HG03571 (cell line): Measurements from ENCODE around the gene ZNF581.

Experiments used
- ATAC-seq: cut with Tn5 transposase; IDR thresholded peaks from one replicate; pipeline ENCODE4 v1.9.1; 2021; ENCODE audit not compliant: unreplicated experiment

ZNF581 gene, protein sequence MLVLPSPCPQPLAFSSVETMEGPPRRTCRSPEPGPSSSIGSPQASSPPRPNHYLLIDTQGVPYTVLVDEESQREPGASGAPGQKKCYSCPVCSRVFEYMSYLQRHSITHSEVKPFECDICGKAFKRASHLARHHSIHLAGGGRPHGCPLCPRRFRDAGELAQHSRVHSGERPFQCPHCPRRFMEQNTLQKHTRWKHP

DNA sequence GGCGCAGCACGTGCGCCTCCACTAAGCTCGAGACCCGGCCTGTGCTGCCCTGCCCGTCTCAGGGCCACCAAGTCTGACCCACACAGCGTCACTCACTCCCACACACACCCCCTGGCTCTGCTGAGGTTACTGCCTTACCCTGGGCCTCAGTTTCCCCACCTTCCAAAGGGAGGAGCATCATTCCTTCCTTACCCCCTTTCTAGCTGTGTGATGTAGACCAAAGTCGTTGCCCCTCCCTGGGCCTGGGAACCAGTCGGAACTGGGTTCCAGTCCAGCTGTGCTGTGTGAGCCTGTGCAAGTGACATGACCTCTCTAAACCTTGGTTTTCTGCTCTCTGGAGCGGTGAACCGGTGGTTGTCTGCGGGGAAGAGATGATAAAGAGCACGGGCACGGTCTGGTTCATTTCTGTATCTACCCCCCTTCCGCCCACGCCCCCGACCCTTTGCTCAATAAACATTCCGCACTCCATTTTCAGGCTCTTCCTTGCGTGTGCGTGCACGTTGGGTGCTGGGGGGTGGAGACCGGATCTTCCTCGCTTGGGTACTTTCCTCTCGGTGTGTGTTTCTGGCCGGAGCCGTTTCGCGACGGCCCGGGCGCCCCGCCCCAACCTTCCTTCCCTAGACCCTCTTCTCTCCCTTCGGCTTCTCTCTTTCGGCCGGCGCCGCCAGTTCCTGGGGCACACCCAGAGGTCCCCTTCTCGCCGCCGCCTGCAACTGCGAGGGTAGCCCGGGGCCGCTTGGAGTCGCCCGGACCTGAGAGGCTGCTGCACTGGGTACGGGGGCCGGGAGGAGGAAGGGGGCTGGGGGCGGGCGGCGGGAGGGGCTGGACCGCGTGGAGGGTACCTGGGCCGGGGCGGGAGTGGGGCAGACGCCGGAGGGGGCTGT is at the start of gene ZNF581:
TSS of gene ZNF581 (plus strand) at position 647 of the 884 bp plus-strand sequence. CDS start 923 bp downstream, outside the sequence.
- ATAC-seq, result peak; percentile 31

DNA sequence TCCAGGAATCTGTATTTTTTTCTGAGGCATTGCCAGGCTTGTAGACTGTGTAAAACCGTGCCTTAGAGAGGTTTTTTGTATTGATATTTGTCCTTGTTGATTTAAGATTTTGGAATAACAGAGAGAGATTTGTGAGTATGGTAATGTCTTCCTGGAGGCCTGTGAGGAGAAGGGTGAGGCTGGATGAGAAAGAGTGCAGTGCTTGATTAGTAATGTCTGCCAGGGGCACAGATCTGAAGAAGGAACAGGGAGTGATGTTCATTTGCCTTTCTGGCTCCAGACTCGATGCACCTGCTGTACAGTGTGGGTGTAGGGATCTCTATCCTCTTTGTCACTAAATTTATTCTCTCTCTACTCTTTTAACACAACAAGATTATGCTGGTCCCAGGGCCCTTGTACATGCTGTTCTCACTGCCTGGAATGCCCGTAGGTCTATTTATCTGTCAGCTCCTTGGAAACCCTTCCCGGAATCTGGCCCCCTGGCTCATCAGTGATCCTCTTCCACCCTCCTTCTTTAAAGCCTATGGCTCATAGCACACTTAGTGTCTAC is 48.4 kb upstream of the ZNF581 start:
- ATAC-seq, result no peak

DNA sequence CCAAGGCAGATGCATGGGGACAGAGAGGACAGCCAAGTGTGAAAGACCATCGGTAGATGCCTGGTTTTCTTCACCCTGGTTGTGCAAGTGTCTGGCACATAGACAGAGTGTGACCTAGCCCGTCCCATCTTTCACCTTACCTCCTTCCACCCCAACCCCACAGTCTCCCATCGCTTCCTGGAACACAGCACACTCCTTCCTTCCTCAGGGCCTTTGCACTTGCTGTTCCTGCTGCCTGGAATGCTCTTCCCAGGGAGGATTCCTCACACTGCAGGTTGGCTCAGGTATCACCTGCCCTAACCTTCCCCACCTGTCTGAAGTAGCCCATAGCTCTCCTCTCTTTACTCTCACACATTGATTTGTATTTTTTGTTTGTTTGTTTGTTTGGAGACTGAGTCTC is 47.1 kb upstream of the ZNF581 start:
- ATAC-seq, result no peak

DNA sequence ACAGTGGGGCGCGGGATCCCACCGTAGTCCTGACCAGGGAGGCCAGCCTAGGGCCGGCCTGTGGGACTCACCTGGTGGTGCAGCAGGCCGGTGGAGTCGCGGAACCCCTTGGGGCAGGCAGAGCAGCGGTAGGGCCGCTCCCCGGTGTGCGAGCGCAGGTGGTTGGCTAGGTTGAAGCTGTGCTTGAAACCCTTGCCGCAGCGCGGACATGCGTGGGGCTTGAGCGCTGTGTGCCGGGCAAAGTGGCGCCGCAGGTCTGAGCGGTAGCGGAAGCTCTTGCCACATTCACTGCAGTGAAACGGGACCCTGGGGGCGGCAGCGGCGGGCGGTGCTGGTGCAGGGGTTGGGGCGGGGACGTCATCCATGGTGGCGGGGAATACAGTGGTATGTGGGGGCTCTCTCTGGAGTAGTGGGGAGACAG is 45.9 kb upstream of the ZNF581 start:
- no peak for ATAC-seq

DNA sequence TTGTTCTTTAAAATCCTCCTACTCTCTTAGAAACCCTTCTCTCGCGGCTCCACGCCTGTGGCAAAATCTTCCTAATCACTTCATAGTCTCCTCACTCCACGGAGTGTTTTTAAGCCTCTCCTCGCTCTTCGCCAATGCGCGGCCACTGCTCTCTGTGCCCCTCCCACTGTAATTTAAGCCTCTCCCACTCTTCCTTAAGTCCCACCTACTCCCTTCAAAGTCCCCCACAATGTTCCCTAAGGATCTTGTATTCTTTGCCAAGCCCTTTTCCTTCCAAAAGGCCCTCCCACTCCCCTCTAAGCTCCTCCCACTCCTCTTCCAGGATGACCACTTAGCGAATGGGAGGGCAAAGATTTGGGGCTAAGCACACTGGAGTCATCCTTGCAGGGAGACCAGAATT is 45.4 kb upstream of the ZNF581 start:
- no peak for ATAC-seq

DNA sequence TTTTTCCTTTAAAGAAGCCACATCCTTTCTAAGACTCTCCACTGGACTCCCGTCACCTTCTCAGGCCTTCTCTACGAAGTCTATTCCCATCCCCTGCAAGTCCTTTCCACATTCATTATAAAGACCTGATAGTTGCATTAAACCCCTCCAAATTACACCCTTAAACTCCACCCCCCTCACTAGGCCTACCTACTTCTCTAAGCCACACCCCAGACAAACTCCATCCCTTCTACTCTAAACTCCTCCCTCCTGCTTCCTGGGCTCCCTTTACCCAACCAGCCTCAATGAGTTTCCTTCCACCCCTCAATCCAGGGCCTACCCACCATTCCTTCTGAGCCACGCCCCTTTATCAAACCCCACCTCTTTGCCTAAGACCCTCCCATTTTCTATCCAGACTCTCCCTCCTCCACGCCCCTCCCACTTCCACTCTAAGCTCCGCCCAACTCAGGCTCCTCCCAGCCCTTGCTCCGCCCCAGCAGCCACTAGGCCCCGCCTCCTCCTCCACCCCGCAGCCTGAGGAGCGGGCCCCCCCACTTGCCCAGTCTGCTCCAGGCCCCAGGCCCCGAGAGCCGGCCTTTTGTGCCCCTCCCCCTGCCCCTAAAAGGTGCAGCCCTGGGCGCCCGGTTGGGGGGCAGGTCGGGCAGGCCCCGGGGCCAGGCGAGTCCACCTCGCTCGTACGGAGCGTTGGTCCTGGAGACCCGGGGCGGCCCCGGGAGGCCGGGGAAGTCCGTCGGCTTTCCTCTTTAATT is 44.6 kb upstream of the ZNF581 start:
- peak; percentile 46 for ATAC-seq

DNA sequence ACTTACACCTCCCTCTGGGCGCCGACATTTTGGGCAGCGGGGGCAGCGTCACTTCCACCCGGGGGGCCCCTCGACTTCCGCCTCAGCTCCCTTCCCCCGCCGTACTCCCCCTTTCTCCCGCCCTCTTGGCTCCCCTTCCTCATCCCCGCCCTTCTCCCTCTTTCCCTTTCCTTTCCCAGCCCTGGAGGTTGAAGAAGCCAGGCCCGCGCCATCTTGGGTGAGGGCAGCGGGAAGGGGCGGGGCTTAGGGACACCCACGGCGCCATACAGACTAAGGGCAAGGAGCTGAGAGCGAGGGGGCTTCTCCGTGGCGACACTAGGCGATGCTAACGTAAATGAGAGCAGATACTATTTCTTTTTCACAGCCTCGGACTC is 44.0 kb upstream of the ZNF581 start, which contains the start of gene FIZ1:
TSS of gene FIZ1 (minus strand) at position 50 of the 374 bp plus-strand sequence. CDS start 1,652 bp downstream, outside the sequence.
- peak; percentile 44 for ATAC-seq

DNA sequence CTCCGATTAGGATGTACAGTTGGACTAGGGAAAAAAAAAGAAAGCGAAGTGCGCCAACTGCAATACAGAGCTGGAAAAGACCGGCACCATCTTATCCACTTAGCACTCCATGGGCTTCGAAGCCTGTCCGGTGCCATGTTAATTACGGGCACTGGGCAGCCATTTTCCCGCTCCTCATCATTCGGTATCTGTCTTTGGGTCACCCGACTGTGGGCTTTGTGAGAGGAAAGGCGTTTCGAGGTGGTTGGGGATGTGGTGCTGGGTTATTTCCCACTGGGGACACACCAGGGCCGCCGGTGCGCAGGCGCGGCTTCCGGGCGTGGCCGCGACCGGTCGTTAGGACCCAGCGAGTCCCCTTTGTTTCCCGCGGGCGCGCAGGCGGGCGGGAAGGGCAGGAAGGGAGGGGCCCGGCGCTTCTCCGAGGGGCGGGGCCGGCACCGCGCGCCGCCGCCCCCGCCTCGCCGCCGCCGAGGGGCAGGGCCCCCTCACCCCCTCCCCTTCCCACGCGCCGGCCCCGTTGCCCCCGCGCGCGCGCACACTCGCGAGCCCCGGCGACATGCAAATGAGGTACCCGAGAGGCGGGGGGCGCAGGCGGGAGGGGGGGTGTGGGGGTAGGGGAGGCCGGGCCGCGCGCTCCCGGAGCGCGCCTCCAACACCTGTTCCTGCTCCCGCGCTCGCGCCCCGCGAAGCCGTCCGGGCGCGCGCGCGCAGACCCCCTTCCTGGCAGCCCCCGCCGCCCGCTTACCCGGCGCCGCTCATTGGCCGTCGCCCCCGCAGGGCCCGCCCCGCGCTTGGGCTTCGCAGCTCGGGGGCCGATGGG is 43.4 kb upstream of the ZNF581 start, which contains the start of gene ZNF524:
TSS of gene ZNF524 (plus strand) at position 447 of the 820 bp plus-strand sequence. CDS start 1,825 bp downstream, outside the sequence.
- peak; percentile 41 for ATAC-seq

DNA sequence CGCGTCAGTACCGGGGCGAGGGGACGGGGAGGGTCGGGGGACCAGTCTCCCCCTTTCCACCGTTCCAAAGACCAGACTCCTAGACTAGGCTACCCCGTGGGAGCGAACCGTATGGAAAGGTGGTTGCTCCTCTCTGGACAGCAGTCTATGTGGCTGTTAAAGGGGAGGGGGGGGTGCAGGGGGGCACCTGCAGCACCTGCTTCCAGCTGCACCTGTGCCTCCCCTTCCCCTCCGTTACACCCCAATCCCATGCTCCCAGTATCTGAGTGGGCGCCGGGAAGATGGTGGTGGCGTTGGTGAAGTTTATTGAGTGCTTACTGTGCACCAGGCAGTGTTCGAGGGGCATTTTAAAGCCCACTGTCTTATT is 42.8 kb upstream of the ZNF581 start:
- no peak for ATAC-seq

DNA sequence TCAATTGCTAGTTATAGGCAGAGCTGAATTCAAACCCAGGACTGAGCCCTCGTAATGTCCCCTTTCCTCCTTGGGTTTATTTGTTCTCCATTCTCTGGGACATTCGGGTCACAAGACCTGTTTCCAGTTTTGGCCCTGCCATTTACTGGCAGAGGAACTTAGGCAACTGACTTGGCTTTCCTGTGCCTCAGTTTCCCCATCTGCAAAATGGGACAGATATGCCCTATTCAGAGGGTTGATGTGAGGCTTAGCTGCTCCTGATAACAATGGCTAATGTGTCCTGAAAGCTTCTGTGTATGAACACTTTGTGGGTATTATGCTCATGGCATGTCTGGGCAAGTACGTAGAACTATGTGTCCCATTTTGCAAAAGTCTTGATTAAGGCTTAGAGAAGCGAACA is 42.4 kb upstream of the ZNF581 start:
- no peak for ATAC-seq

DNA sequence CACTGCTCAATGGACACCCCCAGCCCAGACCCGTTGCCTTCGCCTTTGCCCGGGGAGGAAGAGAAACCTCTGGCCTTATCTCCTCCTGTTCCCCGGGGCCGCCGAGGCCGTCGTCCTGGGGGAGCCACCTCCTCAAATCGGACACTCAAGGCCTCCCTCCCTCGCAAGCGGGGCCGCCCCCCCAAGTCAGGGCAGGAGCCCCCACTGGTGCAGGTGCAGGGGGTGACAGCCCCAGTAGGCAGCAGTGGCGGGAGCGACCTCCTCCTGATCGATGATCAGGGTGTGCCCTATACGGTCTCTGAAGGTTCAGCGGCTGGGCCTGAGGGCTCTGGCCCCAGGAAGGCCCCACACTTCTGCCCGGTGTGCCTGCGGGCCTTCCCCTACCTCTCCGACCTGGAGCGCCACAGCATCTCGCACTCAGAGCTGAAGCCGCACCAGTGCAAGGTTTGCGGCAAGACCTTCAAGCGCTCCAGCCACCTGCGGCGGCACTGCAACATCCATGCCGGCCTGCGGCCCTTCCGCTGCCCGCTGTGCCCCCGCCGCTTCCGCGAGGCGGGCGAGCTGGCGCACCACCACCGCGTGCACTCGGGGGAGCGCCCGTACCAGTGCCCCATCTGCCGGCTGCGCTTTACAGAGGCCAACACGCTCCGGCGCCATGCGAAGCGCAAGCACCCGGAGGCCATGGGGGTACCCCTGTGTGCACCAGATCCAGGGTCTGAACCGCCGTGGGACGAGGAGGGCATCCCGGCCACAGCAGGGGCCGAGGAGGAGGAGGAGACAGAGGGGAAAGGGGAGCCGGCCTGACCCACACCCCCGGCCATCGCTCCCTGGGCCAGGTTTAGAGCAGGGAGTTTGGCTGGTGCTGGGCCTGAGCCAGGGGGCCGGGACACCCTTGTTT is 41.1 kb upstream of the ZNF581 start:
- ATAC-seq, result no peak

DNA sequence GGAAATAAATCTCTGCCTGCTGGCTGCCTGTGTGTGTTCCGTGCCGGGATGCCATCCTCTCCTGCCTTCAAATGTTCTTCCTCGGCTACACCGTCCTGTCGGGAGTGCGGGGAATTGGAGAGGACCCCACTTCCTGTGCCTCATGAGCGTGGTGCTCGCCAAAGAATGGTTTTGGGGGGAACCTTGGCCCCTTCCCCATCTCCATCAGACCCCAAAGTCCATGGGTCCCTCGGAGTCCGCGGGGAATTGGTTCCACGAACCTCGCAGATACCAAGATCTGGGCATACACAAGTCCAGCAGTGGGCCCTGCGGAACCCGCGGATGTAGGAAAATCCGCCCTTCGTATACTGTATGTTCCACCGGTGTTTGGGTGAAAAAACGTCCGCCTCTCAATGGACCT is 40.3 kb upstream of the ZNF581 start:
- ATAC-seq, result no peak

DNA sequence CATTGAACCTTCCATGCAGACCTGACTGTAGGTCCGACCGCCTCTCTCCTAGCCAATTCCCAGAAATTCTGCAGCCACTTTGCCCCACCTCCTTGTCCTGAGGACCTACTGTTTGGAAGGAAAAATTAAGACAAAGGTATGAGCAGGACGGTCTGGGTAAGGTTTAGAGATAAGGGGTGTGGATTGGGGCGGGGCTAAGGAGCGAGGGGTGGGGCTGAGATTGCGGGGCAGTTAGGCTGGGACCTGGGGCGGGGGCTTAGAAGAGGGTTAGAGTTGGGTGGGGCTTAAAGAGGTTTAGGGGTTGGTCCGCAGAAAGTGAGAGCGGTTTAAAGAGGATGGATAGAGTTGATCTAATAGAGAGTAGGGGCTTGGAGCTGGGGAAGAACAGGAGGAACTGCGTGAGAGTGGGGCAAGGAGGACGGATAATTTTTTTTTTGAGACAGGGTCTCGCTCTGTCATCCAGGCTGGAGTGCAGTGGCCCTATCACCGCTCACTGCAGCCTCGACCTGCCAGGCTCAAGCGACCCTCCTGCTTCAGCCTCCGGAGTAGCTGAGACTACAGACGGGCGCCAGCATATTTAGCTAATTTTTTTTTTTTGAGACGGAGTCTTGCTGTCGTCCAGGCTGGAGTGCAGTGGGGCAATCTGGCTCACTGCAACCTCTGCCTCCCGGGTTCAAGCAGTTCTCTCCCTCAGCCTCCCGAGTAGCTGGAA is 39.7 kb upstream of the ZNF581 start:
- ATAC-seq, result no peak

DNA sequence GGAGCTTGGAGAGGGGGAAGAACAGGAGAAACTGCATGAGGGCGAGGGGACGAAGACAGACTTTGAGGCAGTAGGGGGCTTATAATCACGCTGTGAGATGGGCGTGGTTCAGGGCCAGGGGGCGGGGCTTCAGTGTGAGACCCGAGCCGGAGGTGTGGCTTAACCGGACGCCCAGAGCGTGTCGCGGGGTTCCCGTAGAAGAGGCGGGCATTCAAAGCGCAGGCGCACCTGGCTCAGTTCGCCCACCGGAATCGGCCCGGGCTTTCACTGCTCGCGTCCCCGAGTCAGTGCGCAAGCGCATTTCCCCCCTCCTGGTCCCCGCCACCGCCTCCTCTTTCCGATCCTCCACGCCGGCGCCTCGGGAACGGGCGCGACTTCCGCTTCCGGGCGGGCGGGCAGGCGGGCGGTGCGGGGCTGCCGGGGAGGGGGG is 38.2 kb upstream of the ZNF581 start:
- peak; percentile 64 for ATAC-seq

DNA sequence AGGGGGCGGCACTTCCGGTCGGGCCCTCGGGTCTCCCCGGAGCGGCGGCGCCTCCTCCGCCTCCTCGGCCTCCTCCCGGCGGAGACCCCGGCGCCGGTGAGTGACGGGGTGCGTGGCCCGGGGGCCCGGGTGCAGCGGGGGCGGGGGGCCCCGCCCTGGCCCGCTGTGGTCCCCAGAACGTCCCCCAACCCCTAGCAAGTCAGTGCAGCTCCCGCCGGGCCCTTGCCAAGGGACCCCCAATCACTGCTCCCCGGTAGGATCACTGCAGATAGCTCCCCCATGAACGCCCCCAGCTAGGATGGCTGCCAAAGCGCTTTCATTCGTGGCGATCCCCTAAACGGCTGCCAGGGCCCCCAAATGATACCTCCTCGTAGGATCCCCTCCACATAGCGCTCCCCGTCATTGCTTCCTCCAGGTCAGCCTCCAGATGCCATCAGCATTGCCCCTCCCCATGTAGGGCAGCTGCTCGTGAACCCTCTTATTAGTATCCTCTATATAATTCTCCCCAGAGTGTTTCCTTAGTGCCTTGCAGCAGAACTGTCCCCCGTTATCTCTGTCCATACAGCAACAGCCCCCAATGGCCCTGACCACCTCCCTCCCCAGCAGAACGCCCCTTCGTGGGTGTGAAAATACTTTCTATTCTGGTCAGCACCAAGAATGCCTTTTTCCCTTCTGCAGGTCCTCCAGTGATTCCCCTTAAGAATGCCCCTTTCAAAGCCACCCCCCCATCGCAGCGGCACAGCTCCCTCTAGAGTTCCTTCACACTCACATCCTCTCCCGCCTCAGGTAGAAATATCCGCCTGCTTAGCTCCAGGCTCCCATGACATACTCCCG is 37.6 kb upstream of the ZNF581 start, which contains the start of gene ZNF865:
TSS of gene ZNF865 (plus strand) at position 11 of the 834 bp plus-strand sequence. CDS start 7,972 bp downstream, outside the sequence.
- no peak for ATAC-seq

DNA sequence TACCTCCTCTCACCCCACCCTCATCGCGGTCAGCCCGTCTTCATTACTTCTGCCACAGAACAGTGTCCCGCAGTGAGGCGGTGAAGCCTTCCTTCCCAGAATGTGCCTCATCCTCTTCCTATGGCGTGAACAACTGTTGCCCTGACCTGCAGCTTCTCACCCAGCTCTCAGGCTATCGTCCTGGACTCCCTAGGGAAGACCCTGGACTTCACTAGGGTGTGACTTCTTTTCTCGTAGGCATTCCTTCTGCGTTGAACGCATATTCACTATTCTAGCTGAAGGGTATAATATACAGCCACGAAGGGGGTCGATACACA is 37.0 kb upstream of the ZNF581 start:
- ATAC-seq, result no peak

DNA sequence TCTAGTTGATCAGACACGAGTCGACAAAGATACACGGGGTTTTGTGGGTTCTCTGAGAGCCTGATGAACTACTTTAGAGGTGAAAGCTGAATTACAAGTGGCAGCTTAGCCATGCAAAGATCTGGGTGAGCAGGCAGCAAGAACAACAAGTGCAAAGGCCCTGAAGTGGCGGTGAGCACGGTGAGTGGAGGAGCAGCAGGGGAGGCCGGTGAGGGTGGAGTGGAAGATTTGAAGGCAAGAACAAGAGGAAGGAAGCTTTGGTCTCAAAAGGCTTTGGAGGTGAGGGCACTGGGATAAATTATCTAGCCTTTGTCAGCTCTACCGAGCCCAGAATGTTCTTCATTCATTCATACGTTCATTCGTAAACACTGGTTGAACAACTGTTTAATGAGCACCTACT is 36.6 kb upstream of the ZNF581 start:
- no peak for ATAC-seq

DNA sequence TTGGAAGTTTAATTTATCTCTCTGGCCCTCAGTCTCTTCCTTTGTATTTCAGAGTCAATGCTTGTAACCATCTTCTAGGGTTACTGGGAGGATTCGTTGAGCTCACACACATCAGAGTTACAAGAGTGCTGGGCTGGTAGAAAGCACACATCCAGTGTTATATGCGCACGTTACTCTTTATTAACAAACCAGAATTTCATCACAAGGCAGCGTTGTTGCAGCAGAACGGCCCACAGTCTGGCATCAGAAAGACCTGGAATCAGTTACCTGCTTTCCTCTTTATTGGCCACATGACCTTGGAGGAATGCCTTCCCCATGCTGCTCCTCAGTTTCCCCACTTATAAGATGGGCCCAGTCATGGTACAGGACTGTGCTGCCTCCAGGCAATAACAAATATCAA is 34.1 kb upstream of the ZNF581 start:
- ATAC-seq, result no peak
